Hepatocyte (in vitro differentiated cells): ENCODE results near the gene DPF3. TPM values are rescaled to one million over a fixed set of nuclear protein-coding genes. Genes with fewer than 3 reads are reported as not detected.

Source experiments
- DNase-seq: peaks from one replicate; pipeline ENCODE4 v3.0.0-alpha.2; 2016; ENCODE audit warnings: low spot score
- H2AFZ ChIP-seq: fragments of 200-600 bp; sonication (generic); 2 replicates; pipeline ENCODE4 v1.6.0; 2016; ENCODE audit warnings: antibody characterized with exemption, mild to moderate bottlenecking
- H3K27ac ChIP-seq: fragments of 200-600 bp; sonication (generic); 2 replicates; pipeline ENCODE4 v1.5.1; 2016; ENCODE audit warnings: mild to moderate bottlenecking
- H3K27me3 ChIP-seq: fragments of 200-600 bp; sonication (generic); 2 replicates; pipeline ENCODE4 v1.6.1; 2016
- H3K36me3 ChIP-seq: fragments of 200-600 bp; sonication (generic); replicated peaks from 2 replicates; pipeline ENCODE4 v1.5.1; 2016; ENCODE audit warnings: low read depth; ENCODE audit not compliant: insufficient read depth
- H3K4me1 ChIP-seq: fragments of 200-600 bp; sonication (generic); 2 replicates; pipeline ENCODE4 v1.5.1; 2016; ENCODE audit warnings: mild to moderate bottlenecking, moderate library complexity; ENCODE audit not compliant: insufficient read depth
- H3K4me2 ChIP-seq: fragments of 200-600 bp; sonication (generic); 2 replicates; pipeline ENCODE4 v1.6.0; 2016
- H3K4me3 ChIP-seq: fragments of 200-600 bp; sonication (generic); 2 replicates; pipeline ENCODE4 v1.5.1; 2016; ENCODE audit warnings: mild to moderate bottlenecking
- H3K79me2 ChIP-seq: fragments of 200-600 bp; sonication (generic); 2 replicates; pipeline ENCODE4 v1.6.0; 2017; ENCODE audit warnings: mild to moderate bottlenecking
- H3K9me2 ChIP-seq: fragments of 200-600 bp; sonication (generic); replicated peaks from 2 replicates; pipeline ENCODE4 v1.6.0; 2017; ENCODE audit warnings: mild to moderate bottlenecking; ENCODE audit not compliant: insufficient read depth
- H3K9me3 ChIP-seq: fragments of 200-600 bp; sonication (generic); 2 replicates; pipeline ENCODE4 v1.5.1; 2016; ENCODE audit warnings: low read depth, mild to moderate bottlenecking
- H4K20me1 ChIP-seq: fragments of 200-600 bp; sonication (generic); 2 replicates; pipeline ENCODE4 v1.6.0; 2016; ENCODE audit warnings: mild to moderate bottlenecking; ENCODE audit not compliant: insufficient read depth, poor library complexity, severe bottlenecking
- EZH2 ChIP-seq: fragments of 200-600 bp; sonication (generic); IDR thresholded peaks from 2 replicates; pipeline ENCODE4 v1.6.1; 2016; ENCODE audit warnings: antibody characterized with exemption, mild to moderate bottlenecking, borderline replicate concordance
- EZH2phosphoT487 ChIP-seq: fragments of 200-600 bp; sonication (generic); IDR thresholded peaks from one replicate; pipeline ENCODE4 v1.6.1; 2018; ENCODE audit warnings: antibody characterized with exemption, mild to moderate bottlenecking, low read depth, moderate library complexity; ENCODE audit not compliant: unreplicated experiment, severe bottlenecking
- WGBS: methylation state at CpG from one replicate; pipeline ENCODE4 v1.1.6; 2016; ENCODE audit warnings: low lambda C conversion rate; ENCODE audit errors: missing lambda C conversion rate; 5-methylcytosine and 5-hydroxymethylcytosine counted together
- polyA plus RNA-seq: library from polyadenylated mRNA; unstranded; fragments of >200 nt; fragmentation: Nextera tagmentation; extraction: Ambion mirVana; gene quantifications from 2 replicates; pipeline ENCODE4 v1.2.1, GENCODE V29; 2016
- total RNA-seq: library from RNA; depleted of rRNA; stranded (reverse); fragments of >200 nt; gene quantifications from 2 replicates; pipeline ENCODE4 v1.2.3, GENCODE V29; 2014
- TF ChIP-seq, protein P1 (sequence below): fragments of 200-600 bp; sonication (generic); IDR thresholded peaks from 2 replicates; pipeline ENCODE4 v1.5.1; 2016; ENCODE audit warnings: antibody characterized with exemption, mild to moderate bottlenecking; ENCODE audit not compliant: poor library complexity

Gene DPF3
- total and polyA plus RNA-seq, 2 experiments from 2014 or later, result 0.21 to 0.47 TPM

DNA sequence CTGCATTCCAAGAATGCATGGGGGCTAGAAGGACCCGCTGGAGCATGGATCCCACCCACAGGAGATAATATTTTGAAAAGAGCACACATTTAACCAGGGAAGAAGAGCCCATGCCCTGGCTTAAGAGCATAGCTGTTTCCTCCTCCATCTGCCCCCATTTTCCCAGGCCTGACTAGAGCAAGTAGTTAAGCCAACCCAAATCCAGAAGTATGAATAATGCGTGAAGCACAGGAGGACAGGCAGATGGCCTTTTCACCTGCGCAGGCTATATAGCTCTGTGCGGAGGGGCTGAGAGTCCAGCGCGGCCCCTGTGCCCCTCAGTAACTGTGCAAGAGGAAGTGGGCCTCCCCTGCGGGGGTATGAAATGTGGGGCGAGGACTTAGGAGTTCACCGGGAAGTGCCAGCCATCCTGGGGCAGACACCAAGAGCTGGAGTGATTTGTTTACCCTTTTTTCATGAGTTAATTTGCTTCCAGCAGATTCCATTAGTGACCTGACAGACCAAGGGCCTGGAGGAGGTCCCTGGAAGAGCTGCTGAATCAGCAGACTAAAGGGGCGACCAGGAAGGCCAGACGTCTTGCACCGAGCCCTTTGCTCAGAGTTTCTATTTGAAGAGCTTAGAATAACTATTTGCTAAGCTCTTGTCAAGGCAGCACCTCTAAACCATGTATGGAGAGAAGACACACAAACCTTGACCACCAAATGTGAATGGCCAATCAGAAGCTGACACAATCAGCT, 37.2 kb downstream of the DPF3 start:
- no peaks in the 10 kb centered on the region for H3K9me3 ChIP-seq
- DNase-seq, result peak; percentile 69
- no peaks in the 10 kb centered on the region for H4K20me1 ChIP-seq

DNA sequence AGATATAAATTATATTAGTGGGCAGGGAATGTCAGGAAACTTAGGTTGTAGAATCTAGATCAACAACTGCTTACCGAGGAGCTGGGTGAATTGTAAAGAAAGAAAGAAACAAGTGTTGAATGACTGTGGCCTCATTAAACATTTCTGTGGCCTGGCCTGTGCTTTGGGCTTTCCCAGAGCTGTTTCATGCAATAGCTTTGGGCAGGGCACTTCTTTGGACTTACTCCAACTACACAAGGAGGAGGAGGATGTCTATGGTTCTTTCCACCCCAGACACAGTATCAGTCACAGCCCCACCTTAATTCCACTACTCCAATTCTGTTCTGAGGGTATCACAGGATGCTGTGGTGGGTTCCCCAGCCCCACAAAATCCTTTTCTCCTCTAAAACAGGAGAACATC, 38.0 kb downstream of the DPF3 start:
- 71% methylated on average over 1 of the region's 1 CpG for WGBS
- no peaks in the 10 kb centered on the region for H3K9me2 ChIP-seq
- H3K4me3 ChIP-seq, result no peak overlapping the region
- no peak overlapping the region for H2AFZ ChIP-seq
- no peaks in the 10 kb centered on the region for H3K9me3 ChIP-seq
- H3K27me3 ChIP-seq, result no peaks in the 10 kb centered on the region
- peak overlapping the region; percentile 87 for H3K27ac ChIP-seq
- TF ChIP-seq, protein P1, sequence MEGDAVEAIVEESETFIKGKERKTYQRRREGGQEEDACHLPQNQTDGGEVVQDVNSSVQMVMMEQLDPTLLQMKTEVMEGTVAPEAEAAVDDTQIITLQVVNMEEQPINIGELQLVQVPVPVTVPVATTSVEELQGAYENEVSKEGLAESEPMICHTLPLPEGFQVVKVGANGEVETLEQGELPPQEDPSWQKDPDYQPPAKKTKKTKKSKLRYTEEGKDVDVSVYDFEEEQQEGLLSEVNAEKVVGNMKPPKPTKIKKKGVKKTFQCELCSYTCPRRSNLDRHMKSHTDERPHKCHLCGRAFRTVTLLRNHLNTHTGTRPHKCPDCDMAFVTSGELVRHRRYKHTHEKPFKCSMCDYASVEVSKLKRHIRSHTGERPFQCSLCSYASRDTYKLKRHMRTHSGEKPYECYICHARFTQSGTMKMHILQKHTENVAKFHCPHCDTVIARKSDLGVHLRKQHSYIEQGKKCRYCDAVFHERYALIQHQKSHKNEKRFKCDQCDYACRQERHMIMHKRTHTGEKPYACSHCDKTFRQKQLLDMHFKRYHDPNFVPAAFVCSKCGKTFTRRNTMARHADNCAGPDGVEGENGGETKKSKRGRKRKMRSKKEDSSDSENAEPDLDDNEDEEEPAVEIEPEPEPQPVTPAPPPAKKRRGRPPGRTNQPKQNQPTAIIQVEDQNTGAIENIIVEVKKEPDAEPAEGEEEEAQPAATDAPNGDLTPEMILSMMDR, result no peak
- TF ChIP-seq EZH2 (no peak), EZH2phosphoT487 (no peak)
- DNase-seq, result no peak
- no peaks in the 10 kb centered on the region for H4K20me1 ChIP-seq
- peaks cover 7% of the 10 kb centered on the region for H3K4me1 ChIP-seq
- H3K79me2 ChIP-seq, result no peaks in the 10 kb centered on the region
- H3K36me3 ChIP-seq, result no peaks in the 10 kb centered on the region
- H3K4me2 ChIP-seq, result no peak overlapping the region

More for the DNA sequence above, 37.2 kb downstream of the DPF3 start:
- WGBS, result 46% methylated on average over 12 of the region's 12 CpGs
- Histone ChIP-seq H3K27me3 (no peaks in the 10 kb centered on the region), H2AFZ (no peak overlapping the region), H3K9me2 (no peaks in the 10 kb centered on the region), H3K27ac (peak overlapping the region; percentile 87), H3K79me2 (no peaks in the 10 kb centered on the region), H3K4me3 (no peak overlapping the region), H3K4me2 (peak overlapping the region; percentile 38), H3K36me3 (no peaks in the 10 kb centered on the region), H3K4me1 (peaks cover 7% of the 10 kb centered on the region)
- TF ChIP-seq, protein P1, result no peak
- TF ChIP-seq EZH2 (no peak), EZH2phosphoT487 (no peak)

GRCh38 chr14:72852194-72852593, 41.7 kb downstream of the DPF3 start:
- TF ChIP-seq EZH2phosphoT487 (no peak), EZH2 (no peak)
- TF ChIP-seq, protein P1, result no peak
- Histone ChIP-seq H3K79me2 (no peaks in the 10 kb centered on the region), H2AFZ (no peak overlapping the region), H3K36me3 (no peaks in the 10 kb centered on the region), H3K9me2 (no peaks in the 10 kb centered on the region), H3K9me3 (no peaks in the 10 kb centered on the region), H4K20me1 (no peaks in the 10 kb centered on the region), H3K4me1 (peaks cover 7% of the 10 kb centered on the region), H3K4me3 (no peak overlapping the region), H3K27me3 (no peaks in the 10 kb centered on the region), H3K27ac (no peak overlapping the region), H3K4me2 (no peak overlapping the region)
- DNase-seq, result no peak
- WGBS, result 84% methylated on average over 10 of the region's 10 CpGs
